GM18868 (cell line): ENCODE measurements around the gene ASTL.
"Not testable (repeated sequence)": the region's sequence is repeated elsewhere in the genome, so short reads cannot be mapped to it uniquely, and the experiment has no call there.

Experiments
- ATAC-seq: cut with Tn5 transposase; IDR thresholded peaks from one replicate; pipeline ENCODE4 v1.9.1; 2021; ENCODE audit warnings: mild to moderate bottlenecking, moderate library complexity; ENCODE audit not compliant: unreplicated experiment

ASTL gene

GRCh38 chr2:96138179-96139145 is at the start of gene ASTL:
Gene ASTL, minus strand, starts transcription at chr2:96138502. Its CDS starts 66 bp downstream, at chr2:96138436.
- ATAC-seq = peak; percentile 37

- no peak for ATAC-seq
Observed at GRCh38 chr2:96186562-96186961, 48.3 kb upstream of the ASTL start.

GRCh38 chr2:96185516-96185915 is 47.2 kb upstream of the ASTL start:
- ATAC-seq = no peak

- no peak for ATAC-seq
Observed at GRCh38 chr2:96184989-96185388, 46.7 kb upstream of the ASTL start.

GRCh38 chr2:96184188-96184587 is 45.9 kb upstream of the ASTL start:
- ATAC-seq = no peak

- no peak for ATAC-seq
Observed at GRCh38 chr2:96181529-96181928, 43.2 kb upstream of the ASTL start.

- no peak for ATAC-seq
Observed at GRCh38 chr2:96180521-96180920, 42.2 kb upstream of the ASTL start.

- no peak for ATAC-seq
Observed at GRCh38 chr2:96180002-96180401, 41.7 kb upstream of the ASTL start.

- ATAC-seq = no peak
Observed at GRCh38 chr2:96176661-96177060, 38.4 kb upstream of the ASTL start.

GRCh38 chr2:96175951-96176350 is 37.6 kb upstream of the ASTL start:
- ATAC-seq = no peak

- ATAC-seq = peak; percentile 74
Observed at GRCh38 chr2:96174251-96175144, 36.2 kb upstream of the ASTL start.

GRCh38 chr2:96171831-96172230 is 33.5 kb upstream of the ASTL start:
- ATAC-seq = no peak

GRCh38 chr2:96170626-96171025 is 32.3 kb upstream of the ASTL start:
- ATAC-seq = no peak

GRCh38 chr2:96169868-96170507 is 31.7 kb upstream of the ASTL start:
- no peak for ATAC-seq

GRCh38 chr2:96167407-96168013 is 29.2 kb upstream of the ASTL start:
- no peak for ATAC-seq

- peak; percentile 80 for ATAC-seq
Observed at GRCh38 chr2:96164459-96165184, 26.3 kb upstream of the ASTL start.

GRCh38 chr2:96163768-96164429 is 25.6 kb upstream of the ASTL start:
- peak; percentile 62 for ATAC-seq

- ATAC-seq = no peak
Observed at GRCh38 chr2:96163415-96163767, 25.1 kb upstream of the ASTL start.

GRCh38 chr2:96161898-96162297 is 23.6 kb upstream of the ASTL start:
- no peak for ATAC-seq

GRCh38 chr2:96160366-96160765 is 22.1 kb upstream of the ASTL start:
- ATAC-seq = not testable (repeated sequence)
